Endothelial cell (in vitro differentiated cells): ENCODE results near the gene MAPK9. TPM values are rescaled to one million over a fixed set of nuclear protein-coding genes. Genes with fewer than 3 reads are reported as not detected.

Experiments used
- DNase-seq: peaks from one replicate; pipeline ENCODE4 v3.0.0; 2021; ENCODE audit warnings: low spot score
- H3K27ac Mint-ChIP-seq: one replicate; pipeline ENCODE4 v1.8.0; 2021; ENCODE audit warnings: mixed read lengths, inconsistent platforms; ENCODE audit not compliant: unreplicated experiment
- H3K27me3 Mint-ChIP-seq: one replicate; pipeline ENCODE4 v1.8.0; 2021; ENCODE audit warnings: mild to moderate bottlenecking, moderate library complexity, mixed read lengths, inconsistent platforms; ENCODE audit not compliant: unreplicated experiment
- H3K36me3 Mint-ChIP-seq: one replicate; pipeline ENCODE4 v1.8.0; 2021; ENCODE audit warnings: mild to moderate bottlenecking, low read depth, mixed read lengths, inconsistent platforms; ENCODE audit not compliant: unreplicated experiment
- H3K4me1 Mint-ChIP-seq: one replicate; pipeline ENCODE4 v1.8.0; 2021; ENCODE audit warnings: mild to moderate bottlenecking, mixed read lengths, inconsistent platforms; ENCODE audit not compliant: unreplicated experiment
- H3K4me3 Mint-ChIP-seq: one replicate; pipeline ENCODE4 v1.8.0; 2021; ENCODE audit warnings: mild to moderate bottlenecking, mixed read lengths, inconsistent platforms; ENCODE audit not compliant: unreplicated experiment
- H3K9me3 Mint-ChIP-seq: one replicate; pipeline ENCODE4 v1.8.0; 2021; ENCODE audit warnings: mixed read lengths, inconsistent platforms; ENCODE audit not compliant: unreplicated experiment
- total RNA-seq: library from RNA; stranded (reverse); fragmentation: NEBNext Ultra II Directional; extraction: Animal tissue kit (Norgen Biotek cat#: 25700); gene quantifications from one replicate; pipeline ENCODE4 v1.2.1, GENCODE V29; 2021; ENCODE audit not compliant: unreplicated experiment
- TF ChIP-seq, protein P1 (sequence below): fragments of 200-600 bp; sonication (generic); IDR thresholded peaks from one replicate; pipeline ENCODE4 v1.5.0; 2021; ENCODE audit warnings: antibody characterized with exemption; ENCODE audit not compliant: unreplicated experiment

The MAPK9 gene
- total RNA-seq, 1 donor from 2014 or later: 51.5 TPM

DNA sequence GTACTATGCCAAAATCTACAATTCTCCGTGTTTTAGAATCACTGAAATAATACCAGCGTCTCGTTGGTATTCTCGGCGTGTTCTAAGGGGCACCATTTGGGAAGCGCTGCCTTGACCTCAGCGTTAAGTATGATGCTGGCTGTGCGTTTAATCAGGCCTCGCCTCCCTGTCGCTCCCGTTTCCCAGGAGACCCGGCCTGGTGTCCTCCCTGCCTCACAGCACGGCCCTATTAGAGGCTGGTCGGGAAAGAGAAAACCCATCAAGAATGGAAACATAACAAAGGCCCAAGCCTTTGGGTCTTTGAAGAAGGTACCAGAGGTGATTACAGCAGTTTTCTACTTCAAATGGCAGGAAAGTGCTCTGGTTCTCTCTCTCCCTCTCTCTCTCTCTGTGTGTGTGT lies 31.3 kb upstream of the MAPK9 start:
- H3K9me3 Mint-ChIP-seq: no peaks in the 10 kb centered on the region
- no peaks in the 10 kb centered on the region for H3K4me1 Mint-ChIP-seq
- peaks cover 8% of the 10 kb centered on the region for H3K36me3 Mint-ChIP-seq
- H3K4me3 Mint-ChIP-seq: no peak overlapping the region
- TF ChIP-seq, protein P1, sequence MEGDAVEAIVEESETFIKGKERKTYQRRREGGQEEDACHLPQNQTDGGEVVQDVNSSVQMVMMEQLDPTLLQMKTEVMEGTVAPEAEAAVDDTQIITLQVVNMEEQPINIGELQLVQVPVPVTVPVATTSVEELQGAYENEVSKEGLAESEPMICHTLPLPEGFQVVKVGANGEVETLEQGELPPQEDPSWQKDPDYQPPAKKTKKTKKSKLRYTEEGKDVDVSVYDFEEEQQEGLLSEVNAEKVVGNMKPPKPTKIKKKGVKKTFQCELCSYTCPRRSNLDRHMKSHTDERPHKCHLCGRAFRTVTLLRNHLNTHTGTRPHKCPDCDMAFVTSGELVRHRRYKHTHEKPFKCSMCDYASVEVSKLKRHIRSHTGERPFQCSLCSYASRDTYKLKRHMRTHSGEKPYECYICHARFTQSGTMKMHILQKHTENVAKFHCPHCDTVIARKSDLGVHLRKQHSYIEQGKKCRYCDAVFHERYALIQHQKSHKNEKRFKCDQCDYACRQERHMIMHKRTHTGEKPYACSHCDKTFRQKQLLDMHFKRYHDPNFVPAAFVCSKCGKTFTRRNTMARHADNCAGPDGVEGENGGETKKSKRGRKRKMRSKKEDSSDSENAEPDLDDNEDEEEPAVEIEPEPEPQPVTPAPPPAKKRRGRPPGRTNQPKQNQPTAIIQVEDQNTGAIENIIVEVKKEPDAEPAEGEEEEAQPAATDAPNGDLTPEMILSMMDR: no peak
- H3K27ac Mint-ChIP-seq: no peak overlapping the region
- peaks cover 5% of the 10 kb centered on the region for H3K27me3 Mint-ChIP-seq
- no peak for DNase-seq

DNA sequence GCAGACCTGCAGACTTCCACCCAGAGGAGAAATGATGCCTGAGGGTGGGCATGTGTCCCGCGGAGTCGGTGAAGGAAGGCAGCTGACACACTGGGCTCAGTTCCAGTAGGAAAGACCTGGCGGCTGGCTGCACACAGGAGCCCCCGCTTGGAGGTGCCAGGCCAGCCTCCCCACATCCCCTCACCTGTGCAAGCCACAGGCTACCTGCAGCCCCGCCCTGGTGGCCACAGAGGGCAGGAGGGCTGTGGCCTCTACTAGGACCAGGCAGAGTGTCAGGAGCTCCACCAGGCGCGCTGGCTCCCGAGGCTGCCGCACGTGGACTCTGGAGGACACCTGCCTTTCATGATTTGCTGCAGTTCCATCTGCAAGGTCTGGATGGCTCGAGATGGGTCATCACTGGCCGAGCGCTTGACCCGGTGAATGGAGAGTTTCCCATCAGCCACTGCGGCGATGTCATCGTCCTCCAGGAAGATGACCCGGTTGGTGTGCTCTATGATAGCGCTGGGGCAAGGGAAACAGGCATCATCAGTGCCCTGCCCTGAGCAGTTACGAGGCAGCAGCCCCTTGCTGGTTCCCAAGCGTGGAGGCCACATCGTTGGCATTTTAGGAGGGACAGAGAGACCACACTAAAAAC lies 26.7 kb upstream of the MAPK9 start:
- DNase-seq: no peak
- Mint-ChIP-seq H3K9me3 (no peaks in the 10 kb centered on the region), H3K36me3 (peaks cover 11% of the 10 kb centered on the region), H3K27me3 (peaks cover 4% of the 10 kb centered on the region), H3K4me1 (no peaks in the 10 kb centered on the region), H3K27ac (no peak overlapping the region), H3K4me3 (no peak overlapping the region)
- TF ChIP-seq, protein P1: no peak

DNA sequence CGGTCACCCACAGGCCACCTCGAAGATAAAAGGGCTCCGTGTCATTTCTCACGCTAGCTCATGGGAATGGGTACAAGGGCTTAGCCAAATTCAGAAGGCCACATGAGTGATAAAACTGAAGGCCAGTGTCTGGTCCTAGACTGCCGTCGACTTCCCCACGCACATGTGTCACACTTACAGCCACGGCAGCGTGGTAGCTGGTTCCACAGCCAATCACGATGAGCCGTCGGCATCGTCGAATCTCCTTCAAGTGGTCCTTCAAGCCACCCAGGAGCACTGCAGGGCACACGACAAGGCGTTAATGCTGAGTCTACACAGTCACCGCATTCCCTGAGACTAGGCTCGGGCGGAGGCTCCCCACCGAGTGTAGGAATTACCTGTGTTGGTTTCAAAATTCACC lies 24.7 kb upstream of the MAPK9 start:
- Mint-ChIP-seq H3K9me3 (no peaks in the 10 kb centered on the region), H3K4me3 (no peak overlapping the region), H3K27ac (no peak overlapping the region), H3K4me1 (no peaks in the 10 kb centered on the region), H3K36me3 (peaks cover 11% of the 10 kb centered on the region), H3K27me3 (peaks cover 4% of the 10 kb centered on the region)
- no peak for DNase-seq
- TF ChIP-seq, protein P1: no peak

DNA sequence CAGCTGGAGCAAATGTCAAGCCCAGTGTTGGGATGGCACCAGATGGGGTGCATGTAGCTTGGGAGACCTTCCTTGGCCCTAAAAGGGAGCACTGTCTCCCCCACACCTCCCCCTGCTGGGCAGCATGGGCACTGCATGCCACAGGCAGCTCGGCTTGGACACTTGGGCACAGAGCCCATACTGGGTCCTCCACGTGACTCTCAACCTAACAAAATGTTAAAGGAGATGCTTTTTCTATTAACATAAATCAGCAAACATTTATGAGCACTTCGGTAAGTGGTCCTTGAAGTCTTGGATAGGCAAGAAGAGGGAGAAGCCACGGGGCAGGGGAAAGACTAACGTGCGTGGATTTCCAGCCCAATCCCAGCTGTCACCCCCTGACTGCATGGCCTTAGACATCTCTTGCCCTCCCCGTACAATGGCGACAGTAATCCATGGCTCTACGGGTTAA lies 23.9 kb upstream of the MAPK9 start:
- peak overlapping the region; percentile 47 for H3K4me3 Mint-ChIP-seq
- H3K27me3 Mint-ChIP-seq: peaks cover 4% of the 10 kb centered on the region
- H3K4me1 Mint-ChIP-seq: no peaks in the 10 kb centered on the region
- H3K9me3 Mint-ChIP-seq: no peaks in the 10 kb centered on the region
- DNase-seq: peak; percentile 83
- TF ChIP-seq, protein P1: peak; percentile 92
- H3K36me3 Mint-ChIP-seq: peaks cover 11% of the 10 kb centered on the region
- H3K27ac Mint-ChIP-seq: no peak overlapping the region

DNA sequence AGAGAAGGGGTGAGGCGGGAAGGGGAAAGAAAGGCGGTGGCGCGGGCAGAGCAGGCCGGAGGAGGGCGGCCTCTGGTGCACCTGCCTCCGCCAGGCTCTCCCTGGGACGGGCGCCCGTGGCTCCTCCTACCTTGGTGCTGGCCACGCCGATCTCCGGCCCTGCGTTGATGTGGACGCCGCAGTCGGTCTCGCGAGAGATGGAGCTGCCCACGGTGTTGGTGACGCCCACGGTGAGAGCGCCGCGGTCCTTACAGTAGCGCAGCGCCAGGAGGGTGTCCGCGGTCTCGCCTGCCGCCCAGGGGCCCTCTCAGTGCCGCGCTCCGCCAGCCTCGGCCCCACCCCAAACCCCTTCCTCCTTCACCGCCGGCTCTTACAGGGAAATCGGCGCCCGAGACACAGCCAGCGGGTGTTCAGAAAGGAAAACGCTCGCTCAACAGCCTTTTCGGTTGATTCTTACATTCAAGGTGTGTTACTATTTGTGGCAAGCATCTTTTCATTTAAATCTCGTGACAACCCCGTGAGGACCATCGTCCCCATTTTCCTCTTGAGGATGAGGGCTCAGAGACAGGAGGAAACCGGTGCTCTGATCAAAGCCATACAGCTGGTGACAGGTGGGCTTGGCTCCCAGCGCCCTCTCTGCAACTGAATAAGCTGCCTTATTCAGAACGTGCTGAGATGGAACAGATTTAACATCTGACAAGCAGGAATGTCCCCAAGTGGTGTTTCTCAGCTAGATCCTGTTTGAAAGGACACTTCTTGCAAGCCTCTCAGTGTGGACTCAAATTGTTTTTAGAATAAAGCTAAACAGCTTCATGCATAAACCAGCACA lies 22.0 kb upstream of the MAPK9 start:
- peaks cover 4% of the 10 kb centered on the region for H3K27me3 Mint-ChIP-seq
- TF ChIP-seq, protein P1: no peak
- DNase-seq: peak; percentile 59
- H3K36me3 Mint-ChIP-seq: peaks cover 4% of the 10 kb centered on the region
- no peaks in the 10 kb centered on the region for H3K4me1 Mint-ChIP-seq
- H3K4me3 Mint-ChIP-seq: peak overlapping the region; percentile 71
- no peaks in the 10 kb centered on the region for H3K9me3 Mint-ChIP-seq
- H3K27ac Mint-ChIP-seq: no peak overlapping the region
